NT2/D1 (cell line): ENCODE results near the gene DGCR8.

ENCODE experiments used
- SUZ12 ChIP-seq: IDR thresholded peaks from 2 replicates; pipeline ENCODE4 v1.6.1; 2011; ENCODE audit not compliant: insufficient read length, insufficient read depth; ENCODE audit errors: extremely low read depth
- YY1 ChIP-seq: IDR thresholded peaks from 2 replicates; pipeline ENCODE4 v1.6.1; 2011; ENCODE audit not compliant: insufficient read length, insufficient read depth
- ZNF274 ChIP-seq: IDR thresholded peaks from 2 replicates; pipeline ENCODE4 v1.6.1; 2011; ENCODE audit warnings: mild to moderate bottlenecking, low read depth, low read length

GRCh38 chr22:20138868-20139267 lies 58.8 kb downstream of the DGCR8 start:
- TF ChIP-seq YY1 (no peak), ZNF274 (no peak), SUZ12 (no peak)
